GM23338 (cell line): Measurements from ENCODE around the gene PRTN3. TPM values are rescaled to one million over a fixed set of nuclear protein-coding genes. Genes with fewer than 3 reads are reported as not detected.

ENCODE experiments used
- ATAC-seq: fragments of 200-7000 bp; cut with Tn5 transposase; 3 replicates; pipeline ENCODE4 v1.9.1; 2020
- DNase-seq: peaks from one replicate; pipeline ENCODE4 v3.0.0-alpha.2; 2015; ENCODE audit warnings: low spot score
- H2AFZ ChIP-seq: fragments of 200-600 bp; sonication (generic); 2 replicates; pipeline ENCODE4 v1.8.0; 2016; ENCODE audit warnings: antibody characterized with exemption, mild to moderate bottlenecking, moderate library complexity
- H3F3A ChIP-seq: fragments of 200-600 bp; sonication (generic); replicated peaks from 2 replicates; pipeline ENCODE4 v1.8.0; 2017; ENCODE audit warnings: antibody characterized with exemption, mixed run types, low read depth
- H3K27ac ChIP-seq: fragments of 200-600 bp; sonication (generic); 2 replicates; pipeline ENCODE4 v1.6.1; 2016; ENCODE audit warnings: low read depth
- H3K27me3 ChIP-seq: fragments of 200-600 bp; sonication (generic); 2 replicates; pipeline ENCODE4 v1.8.0; 2016; ENCODE audit warnings: mild to moderate bottlenecking, mixed run types, moderate library complexity; ENCODE audit not compliant: insufficient read depth
- H3K36me3 ChIP-seq: fragments of 200-600 bp; sonication (generic); 2 replicates; pipeline ENCODE4 v1.8.0; 2016; ENCODE audit warnings: mild to moderate bottlenecking; ENCODE audit not compliant: insufficient read depth
- H3K4me1 ChIP-seq: fragments of 200-600 bp; sonication (generic); 2 replicates; pipeline ENCODE4 v1.8.0; 2016; ENCODE audit warnings: mild to moderate bottlenecking, moderate library complexity; ENCODE audit not compliant: insufficient read depth
- H3K4me2 ChIP-seq: fragments of 200-600 bp; sonication (generic); 2 replicates; pipeline ENCODE4 v1.7.1; 2017; ENCODE audit warnings: mixed run types
- H3K4me3 ChIP-seq: fragments of 200-600 bp; sonication (generic); 2 replicates; pipeline ENCODE4 v1.6.1; 2016; ENCODE audit warnings: mixed run types
- H3K79me2 ChIP-seq: fragments of 200-600 bp; sonication (generic); replicated peaks from 2 replicates; pipeline ENCODE4 v1.8.0; 2017; ENCODE audit warnings: mild to moderate bottlenecking; ENCODE audit not compliant: insufficient read depth
- H3K9me2 ChIP-seq: fragments of 200-600 bp; sonication (generic); 2 replicates; pipeline ENCODE4 v1.8.0; 2017; ENCODE audit not compliant: insufficient read depth
- H4K20me1 ChIP-seq: fragments of 200-600 bp; sonication (generic); replicated peaks from 2 replicates; pipeline ENCODE4 v1.8.0; 2017; ENCODE audit warnings: mild to moderate bottlenecking; ENCODE audit not compliant: insufficient read depth
- H3K27ac Mint-ChIP-seq: 2 replicates; pipeline ENCODE4 v1.8.0; 2020; ENCODE audit warnings: inconsistent platforms, mild to moderate bottlenecking, moderate library complexity, mixed read lengths
- H3K27me3 Mint-ChIP-seq: 3 replicates; pipeline ENCODE4 v1.8.0; 2022; ENCODE audit warnings: low read depth, mild to moderate bottlenecking, moderate library complexity, mixed read lengths, inconsistent platforms; ENCODE audit not compliant: insufficient read depth, poor library complexity
- H3K36me3 Mint-ChIP-seq: 3 replicates; pipeline ENCODE4 v1.8.0; 2021; ENCODE audit warnings: low read depth, mild to moderate bottlenecking, inconsistent platforms, moderate library complexity, mixed read lengths
- H3K4me1 Mint-ChIP-seq: 3 replicates; pipeline ENCODE4 v1.8.0; 2020; ENCODE audit warnings: mild to moderate bottlenecking, inconsistent platforms, mixed read lengths
- H3K4me3 Mint-ChIP-seq: 3 replicates; pipeline ENCODE4 v1.8.0; 2021; ENCODE audit warnings: moderate library complexity, mild to moderate bottlenecking, inconsistent platforms, mixed read lengths
- H3K9me3 Mint-ChIP-seq: 3 replicates; pipeline ENCODE4 v1.8.0; 2020; ENCODE audit warnings: moderate library complexity, mild to moderate bottlenecking, inconsistent platforms, mixed read lengths
- CREB1 ChIP-seq: fragments of 250-450 bp; sonication (Bioruptor Pico); IDR thresholded peaks from 2 replicates; pipeline ENCODE4 v1.5.0; 2020; ENCODE audit warnings: low read depth, mild to moderate bottlenecking, moderate library complexity
- CTCF ChIP-seq, 2 experiments: fragments of 200-600 bp in 1 of 2; sonication (generic) in 1 of 2; conservative IDR thresholded peaks; 2 replicates each; pipeline versions ENCODE4 v1.5.1 to v1.6.1; 2016 to 2017; ENCODE audit warnings: antibody characterized with exemption in 2 of 2, low read depth in 2 of 2, mild to moderate bottlenecking in 2 of 2, moderate library complexity in 1 of 2
- ETS1 ChIP-seq: IDR thresholded peaks from 2 replicates; pipeline ENCODE4 v1.6.1; 2016; ENCODE audit warnings: antibody characterized with exemption
- EZH2 ChIP-seq: fragments of 200-600 bp; sonication (generic); IDR thresholded peaks from one replicate; pipeline ENCODE4 v1.8.0; 2017; ENCODE audit warnings: antibody characterized with exemption, mild to moderate bottlenecking, low read depth; ENCODE audit not compliant: unreplicated experiment
- EZH2phosphoT487 ChIP-seq: fragments of 200-600 bp; sonication (generic); IDR thresholded peaks from one replicate; pipeline ENCODE4 v1.8.1; 2018; ENCODE audit warnings: antibody characterized with exemption; ENCODE audit not compliant: unreplicated experiment
- JUNB ChIP-seq: IDR thresholded peaks from one replicate; pipeline ENCODE4 v1.6.1; 2016; ENCODE audit warnings: antibody characterized with exemption; ENCODE audit not compliant: unreplicated experiment
- NANOG ChIP-seq: IDR thresholded peaks from 2 replicates; pipeline ENCODE4 v1.6.1; 2016; ENCODE audit warnings: antibody characterized with exemption, borderline replicate concordance
- POLR2AphosphoS5 ChIP-seq: IDR thresholded peaks from 2 replicates; pipeline ENCODE4 v1.6.1; 2016; ENCODE audit warnings: antibody characterized with exemption, low read depth
- REST ChIP-seq: IDR thresholded peaks from one replicate; pipeline ENCODE4 v1.6.1; 2018; ENCODE audit warnings: antibody characterized with exemption; ENCODE audit not compliant: unreplicated experiment
- STAT1 ChIP-seq: IDR thresholded peaks from one replicate; pipeline ENCODE4 v1.6.1; 2016; ENCODE audit warnings: antibody characterized with exemption; ENCODE audit not compliant: unreplicated experiment
- ZNF114 ChIP-seq: fragments of 250-450 bp; sonication (Bioruptor Pico); IDR thresholded peaks from 2 replicates; pipeline ENCODE4 v1.5.0; 2020; ENCODE audit warnings: mild to moderate bottlenecking, moderate library complexity
- ZNF331 ChIP-seq: fragments of 250-450 bp; sonication (Bioruptor Pico); IDR thresholded peaks from 2 replicates; pipeline ENCODE4 v1.5.0; 2020; ENCODE audit warnings: low read depth, mild to moderate bottlenecking, moderate library complexity
- ZNF462 ChIP-seq: fragments of 250-450 bp; sonication (Bioruptor Pico); IDR thresholded peaks from 2 replicates; pipeline ENCODE4 v1.5.0; 2020; ENCODE audit warnings: mild to moderate bottlenecking, moderate library complexity
- polyA plus RNA-seq: library from polyadenylated mRNA; unstranded; fragments of >200 nt; fragmentation: Nextera tagmentation; extraction: Ambion mirVana; gene quantifications from 2 replicates; pipeline ENCODE4 v1.2.1, GENCODE V29; 2016
- total RNA-seq: library from RNA; depleted of rRNA; stranded (reverse); fragments of >200 nt; shearing (Covaris generic); gene quantifications from 2 replicates; pipeline ENCODE4 v1.2.3, GENCODE V29; 2014

PRTN3 gene
- total and polyA plus RNA-seq, 2 experiments from 2014 or later, result 0.21 to 0.68 TPM

- ATAC-seq (no peak), DNase-seq (no peak)
- H3K4me1 Mint-ChIP-seq, result peaks cover 5% of the 10 kb centered on the region
- peaks cover 9% of the 10 kb centered on the region; the same call in 1 of the 2 replicates for H4K20me1 ChIP-seq
- H3K9me3 Mint-ChIP-seq, result peaks cover 11% of the 10 kb centered on the region
- H2AFZ ChIP-seq, result no peak overlapping the region
- no peaks in the 10 kb centered on the region for H3K9me2 ChIP-seq
- no peak overlapping the region for H3K27ac Mint-ChIP-seq
- H3K4me2 ChIP-seq, result no peak overlapping the region
- no peak for TF ChIP-seq EZH2
- no peak for TF ChIP-seq CTCF (conservative IDR thresholded peaks at IDR 0.05; ENCODE audit: low read depth in 2 of 2)
- TF ChIP-seq REST, result no peak
- no peak for TF ChIP-seq POLR2AphosphoS5
- TF ChIP-seq STAT1, result no peak
- TF ChIP-seq ZNF462 (CRISPR knock-in tag), result no peak
- TF ChIP-seq ETS1, result no peak
- TF ChIP-seq CREB1, result no peak
- TF ChIP-seq NANOG, result no peak
- TF ChIP-seq ZNF331 (CRISPR knock-in tag), result no peak
- no peak for TF ChIP-seq ZNF114
- TF ChIP-seq JUNB, result no peak
- no peak for TF ChIP-seq EZH2phosphoT487
- H3K36me3 ChIP-seq, result no peaks in the 10 kb centered on the region
- H3K4me3 Mint-ChIP-seq, result no peak overlapping the region
- H3K27me3 Mint-ChIP-seq, result peaks cover 30% of the 10 kb centered on the region
- no peak overlapping the region for H3K27ac ChIP-seq
- H3K4me3 ChIP-seq, result no peak overlapping the region
- no peaks in the 10 kb centered on the region for H3K79me2 ChIP-seq
- peaks cover 32% of the 10 kb centered on the region for H3F3A ChIP-seq
- H3K36me3 Mint-ChIP-seq, result peaks cover 33% of the 10 kb centered on the region
- H3K27me3 ChIP-seq, result peaks cover 4% of the 10 kb centered on the region; the same call in 1 of the 2 replicates
- H3K4me1 ChIP-seq, result no peaks in the 10 kb centered on the region
Measured at GRCh38 chr19:867855-868457, 27.2 kb downstream of the PRTN3 start.
